ENCODE data around the gene TTLL11.

Gene TTLL11

GRCh38 chr9:122028089-122028488 lies 65.0 kb downstream of the TTLL11 start:
- H4K20me1 ChIP-seq, result peaks cover 0 to 5% (median 0%) of the 10 kb centered on the region in 11 experiments; a peak in 1 of 22 replicates
- no peaks in the 10 kb centered on the region for H3K27me3 ChIP-seq
- TF ChIP-seq Cebpa-rat (IDR thresholded peaks at IDR 0.05), result no peak
- H3K4me1 ChIP-seq, result no peaks in the 10 kb centered on the region
- no peak overlapping the region for H3K9ac ChIP-seq
- no peak overlapping the region for H3K27ac ChIP-seq
- peaks cover 0 to 29% (median 10%) of the 10 kb centered on the region in 11 experiments; a peak in 11 of 22 replicates for H3K36me3 ChIP-seq
- no peak overlapping the region for H3K4me3 ChIP-seq
- peaks cover 0 to 5% (median 0%) of the 10 kb centered on the region in 11 experiments; a peak in 3 of 22 replicates for H3K9me3 ChIP-seq (replicated peaks in 1 of 11)
- H3K4me2 ChIP-seq, result no peak overlapping the region

GRCh38 chr9:122020398-122020797 lies 72.7 kb downstream of the TTLL11 start:
- Histone ChIP-seq H4K20me1 (peaks cover 0 to 4% (median 0%) of the 10 kb centered on the region in 11 experiments; a peak in 2 of 22 replicates), H3K27ac (no peak overlapping the region), H3K36me3 (peaks cover 0 to 5% (median 3%) of the 10 kb centered on the region in 11 experiments; a peak in 9 of 22 replicates), H3K4me2 (no peak overlapping the region), H3K9ac (no peak overlapping the region), H3K4me1 (peaks cover 0 to 2% (median 0%) of the 10 kb centered on the region in 10 experiments; a peak in 8 of 20 replicates), H3K9me3 (replicated peaks in 1 of 11) (peaks cover 0 to 5% (median 0%) of the 10 kb centered on the region in 11 experiments; a peak in 3 of 22 replicates), H3K27me3 (no peaks in the 10 kb centered on the region), H3K4me3 (no peak overlapping the region)
- no peak for TF ChIP-seq Cebpa-rat (IDR thresholded peaks at IDR 0.05)

- Histone ChIP-seq H4K20me1 (peaks cover 0 to 4% (median 0%) of the 10 kb centered on the region in 11 experiments; a peak in 2 of 22 replicates), H3K27ac (no peak overlapping the region), H3K9me3 (replicated peaks in 1 of 11) (no peaks in the 10 kb centered on the region), H3K4me3 (no peak overlapping the region), H3K36me3 (no peaks in the 10 kb centered on the region), H3K4me1 (peaks cover 0 to 8% (median 0%) of the 10 kb centered on the region in 10 experiments; a peak in 8 of 20 replicates), H3K27me3 (no peaks in the 10 kb centered on the region), H3K9ac (no peak overlapping the region), H3K4me2 (no peak overlapping the region)
- TF ChIP-seq Cebpa-rat (IDR thresholded peaks at IDR 0.05), result no peak
Observed at GRCh38 chr9:122016744-122017143, 76.4 kb downstream of the TTLL11 start.

DNA sequence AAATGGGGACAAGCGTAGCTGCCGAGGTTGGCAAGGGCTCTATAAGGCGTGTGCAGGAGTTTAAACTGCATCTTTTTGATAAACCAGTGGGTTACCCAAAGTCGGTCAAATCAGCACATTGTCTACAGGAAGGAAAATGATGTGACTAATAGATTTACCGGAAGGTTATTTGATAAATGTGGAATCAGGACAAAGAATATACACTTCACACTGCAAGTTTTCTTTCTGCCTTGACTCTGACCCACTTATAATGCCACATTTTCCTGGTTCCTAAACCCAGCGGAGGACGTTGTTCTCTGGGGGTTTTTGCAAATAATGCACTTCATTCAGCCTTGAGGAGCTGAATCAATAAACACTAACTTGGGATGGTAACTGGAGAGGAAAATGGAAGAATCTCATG lies 76.8 kb downstream of the TTLL11 start:
- TF ChIP-seq Cebpa-rat (IDR thresholded peaks at IDR 0.05), result no peak
- Histone ChIP-seq H3K9me3 (replicated peaks in 1 of 11) (no peaks in the 10 kb centered on the region), H3K9ac (no peak overlapping the region), H3K4me1 (peaks cover 0 to 8% (median 0%) of the 10 kb centered on the region in 10 experiments; a peak in 8 of 20 replicates), H3K27me3 (no peaks in the 10 kb centered on the region), H4K20me1 (peaks cover 0 to 4% (median 0%) of the 10 kb centered on the region in 11 experiments; a peak in 2 of 22 replicates), H3K27ac (no peak overlapping the region), H3K4me3 (no peak overlapping the region), H3K4me2 (no peak overlapping the region), H3K36me3 (no peaks in the 10 kb centered on the region)

GRCh38 chr9:122015170-122015821 lies 77.8 kb downstream of the TTLL11 start:
- no peaks in the 10 kb centered on the region for H3K27me3 ChIP-seq
- no peak overlapping the region for H3K9ac ChIP-seq
- TF ChIP-seq Cebpa-rat (IDR thresholded peaks at IDR 0.05), result no peak
- H3K4me2 ChIP-seq, result peak overlapping the region in 6 of 11 experiments; percentile 20 to 45 (median 28); a peak in 9 of 22 replicates
- peaks cover 0 to 8% (median 0%) of the 10 kb centered on the region in 10 experiments; a peak in 8 of 20 replicates for H3K4me1 ChIP-seq
- H3K9me3 ChIP-seq (replicated peaks in 1 of 11), result no peaks in the 10 kb centered on the region
- H3K27ac ChIP-seq, result no peak overlapping the region
- no peak overlapping the region for H3K4me3 ChIP-seq
- H3K36me3 ChIP-seq, result no peaks in the 10 kb centered on the region; a peak in 1 of 22 replicates
- H4K20me1 ChIP-seq, result peaks cover 0 to 4% (median 0%) of the 10 kb centered on the region in 11 experiments; a peak in 2 of 22 replicates

GRCh38 chr9:122011818-122012498 lies 81.2 kb downstream of the TTLL11 start:
- Histone ChIP-seq H3K27me3 (no peaks in the 10 kb centered on the region), H3K9me3 (replicated peaks in 1 of 11) (no peaks in the 10 kb centered on the region), H3K9ac (no peak overlapping the region), H3K36me3 (no peaks in the 10 kb centered on the region; a peak in 1 of 22 replicates), H3K4me2 (no peak overlapping the region), H4K20me1 (peaks cover 0 to 4% (median 0%) of the 10 kb centered on the region in 11 experiments; a peak in 1 of 22 replicates), H3K4me1 (peaks cover 0 to 8% (median 0%) of the 10 kb centered on the region in 10 experiments; a peak in 8 of 20 replicates), H3K4me3 (no peak overlapping the region), H3K27ac (no peak overlapping the region)
- TF ChIP-seq Cebpa-rat (IDR thresholded peaks at IDR 0.05), result no peak

DNA sequence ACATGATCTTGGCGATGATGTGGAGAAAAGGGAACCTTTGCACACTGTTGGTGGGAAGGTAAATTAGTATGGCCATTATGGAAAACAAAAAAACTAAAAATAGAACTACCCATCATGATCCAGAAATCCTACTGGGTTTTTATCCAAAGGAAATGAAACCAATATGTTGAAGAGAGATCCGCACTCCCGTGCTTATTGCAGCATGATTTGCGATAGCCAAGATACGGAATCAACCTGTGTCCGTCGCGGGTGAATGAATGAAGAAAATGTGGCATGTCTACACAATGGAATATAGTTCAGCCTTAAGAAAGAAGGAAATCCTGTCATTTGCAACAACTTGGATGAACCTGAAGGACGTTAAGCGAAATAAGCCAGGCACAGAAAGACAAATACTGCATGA lies 84.5 kb downstream of the TTLL11 start:
- H4K20me1 ChIP-seq, result no peaks in the 10 kb centered on the region
- no peak overlapping the region for H3K4me2 ChIP-seq
- TF ChIP-seq Cebpa-rat (IDR thresholded peaks at IDR 0.05), result no peak
- no peak overlapping the region for H3K27ac ChIP-seq
- no peak overlapping the region for H3K9ac ChIP-seq
- no peaks in the 10 kb centered on the region for H3K27me3 ChIP-seq
- no peaks in the 10 kb centered on the region for H3K9me3 ChIP-seq (replicated peaks in 1 of 11)
- H3K4me3 ChIP-seq, result no peak overlapping the region
- no peaks in the 10 kb centered on the region for H3K4me1 ChIP-seq
- no peaks in the 10 kb centered on the region; a peak in 1 of 22 replicates for H3K36me3 ChIP-seq

GRCh38 chr9:122007837-122008236 lies 85.3 kb downstream of the TTLL11 start:
- H3K4me1 ChIP-seq, result no peaks in the 10 kb centered on the region
- H3K4me2 ChIP-seq, result no peak overlapping the region
- no peak for TF ChIP-seq Cebpa-rat (IDR thresholded peaks at IDR 0.05)
- no peaks in the 10 kb centered on the region for H3K9me3 ChIP-seq (replicated peaks in 1 of 11)
- H3K27ac ChIP-seq, result no peak overlapping the region
- no peaks in the 10 kb centered on the region for H4K20me1 ChIP-seq
- no peaks in the 10 kb centered on the region for H3K27me3 ChIP-seq
- no peak overlapping the region for H3K4me3 ChIP-seq
- H3K9ac ChIP-seq, result no peak overlapping the region
- H3K36me3 ChIP-seq, result no peaks in the 10 kb centered on the region; a peak in 1 of 22 replicates

DNA sequence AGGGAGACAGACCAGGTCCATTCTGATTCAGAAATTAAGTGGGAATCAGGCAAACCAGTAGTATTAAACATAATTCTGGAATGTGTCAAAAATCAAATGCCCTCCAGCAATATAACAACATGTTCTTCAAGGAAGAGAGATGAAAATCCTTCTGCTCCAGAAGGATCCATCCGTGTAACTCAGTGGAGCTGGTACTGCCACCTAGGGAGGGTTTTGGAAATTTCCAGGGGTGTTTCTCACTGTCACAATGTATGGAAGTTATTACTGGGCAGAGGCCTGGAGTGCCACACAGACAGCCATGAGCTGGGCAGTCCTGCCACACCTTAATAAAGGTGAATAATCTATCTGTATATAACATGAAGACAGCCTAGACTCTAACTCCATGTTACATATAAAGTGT lies 87.5 kb downstream of the TTLL11 start:
- Histone ChIP-seq H3K4me3 (no peak overlapping the region), H3K4me2 (no peak overlapping the region), H3K4me1 (peaks cover 0 to 12% (median 10%) of the 10 kb centered on the region in 10 experiments; a peak in 12 of 20 replicates), H3K27me3 (no peaks in the 10 kb centered on the region), H3K36me3 (no peaks in the 10 kb centered on the region), H3K9ac (no peak overlapping the region), H4K20me1 (no peaks in the 10 kb centered on the region), H3K27ac (no peak overlapping the region), H3K9me3 (replicated peaks in 1 of 11) (no peaks in the 10 kb centered on the region)
- TF ChIP-seq Cebpa-rat (IDR thresholded peaks at IDR 0.05), result no peak

Data from BLaER1 treated with 17β-estradiol and CSF1 and Interleukin-3, amounts not matched to agents 10 nM and 100 nM (cell line).